HEK293T (cell line): ENCODE results near the gene MAPK1.
A peak's percentile ranks its signal among the peaks of the same experiment; 100 is the strongest.
"Not testable (repeated sequence)": the region's sequence is repeated elsewhere in the genome, so short reads cannot be mapped to it uniquely, and the experiment has no call there.

Experiments
- CTCF ChIA-PET: fragments of 350-600 bp; formaldehyde crosslinking; extraction: SDS; loops from one replicate; lab custom pipeline; 2021; ENCODE audit warnings: antibody characterized with exemption, inconsistent platforms; lab: Yijun Ruan, JAX
- POLR2A ChIA-PET: fragments of 350-600 bp; formaldehyde crosslinking; extraction: SDS; loops from one replicate; lab custom pipeline; 2020; ENCODE audit warnings: antibody characterized with exemption, inconsistent platforms; lab: Yijun Ruan, JAX
- DNase-seq: peaks from one replicate; pipeline ENCODE4 v3.0.0; 2012; ENCODE audit warnings: mixed read lengths; ENCODE audit errors: extremely low spot score
- ARNT ChIP-seq: fragments of 450-650 bp; IDR thresholded peaks from 2 replicates; pipeline ENCODE4 v1.6.1; 2017; ENCODE audit warnings: mild to moderate bottlenecking
- BHLHE40 ChIP-seq: fragments of 450-650 bp; IDR thresholded peaks from 2 replicates; pipeline ENCODE4 v1.6.1; 2016; ENCODE audit warnings: mild to moderate bottlenecking, moderate library complexity, borderline replicate concordance
- CTBP1 ChIP-seq: fragments of 450-650 bp; IDR thresholded peaks from 2 replicates; pipeline ENCODE4 v1.6.1; 2016; ENCODE audit warnings: borderline replicate concordance
- ELF4 ChIP-seq: fragments of 450-650 bp; IDR thresholded peaks from 2 replicates; pipeline ENCODE4 v1.6.1; 2017; ENCODE audit warnings: antibody characterized with exemption
- FOXA1 ChIP-seq: fragments of 450-650 bp; IDR thresholded peaks from 2 replicates; pipeline ENCODE4 v1.6.1; 2016; ENCODE audit warnings: mild to moderate bottlenecking
- FOXK2 ChIP-seq: fragments of 450-650 bp; IDR thresholded peaks from 2 replicates; pipeline ENCODE4 v1.6.1; 2016; ENCODE audit warnings: mild to moderate bottlenecking
- FOXM1 ChIP-seq: fragments of 450-650 bp; IDR thresholded peaks from 2 replicates; pipeline ENCODE4 v1.6.1; 2017; ENCODE audit warnings: mild to moderate bottlenecking, borderline replicate concordance
- HDGF ChIP-seq: fragments of 450-650 bp; IDR thresholded peaks from 2 replicates; pipeline ENCODE4 v1.6.1; 2017; ENCODE audit warnings: antibody characterized with exemption, borderline replicate concordance
- L3MBTL2 ChIP-seq: fragments of 450-650 bp; conservative IDR thresholded peaks from 2 replicates; pipeline ENCODE4 v1.6.1; 2016; ENCODE audit warnings: mild to moderate bottlenecking
- LEF1 ChIP-seq: fragments of 450-650 bp; IDR thresholded peaks from 2 replicates; pipeline ENCODE4 v1.6.1; 2017; ENCODE audit warnings: mild to moderate bottlenecking, borderline replicate concordance
- NFRKB ChIP-seq: fragments of 450-650 bp; IDR thresholded peaks from 2 replicates; pipeline ENCODE4 v1.6.1; 2016; ENCODE audit warnings: mild to moderate bottlenecking, moderate library complexity
- PKNOX1 ChIP-seq: fragments of 450-650 bp; IDR thresholded peaks from 2 replicates; pipeline ENCODE4 v1.6.1; 2016
- SP1 ChIP-seq: fragments of 450-650 bp; IDR thresholded peaks from 2 replicates; pipeline ENCODE4 v1.6.1; 2017
- SUZ12 ChIP-seq: fragments of 450-650 bp; IDR thresholded peaks from 2 replicates; pipeline ENCODE4 v1.6.1; 2016; ENCODE audit warnings: mild to moderate bottlenecking
- TARDBP ChIP-seq: fragments of 450-650 bp; IDR thresholded peaks from 2 replicates; pipeline ENCODE4 v1.6.1; 2016
- ZNF384 ChIP-seq: fragments of 450-650 bp; IDR thresholded peaks from 2 replicates; pipeline ENCODE4 v1.6.1; 2016

The MAPK1 gene

GRCh38 chr22:21867528-21868266, at the start of gene MAPK1:
TSS of gene MAPK1 (minus strand) at chr22:21867645. CDS start at chr22:21867440, 205 bp downstream.
- peak; percentile 98 for DNase-seq
- POLR2A ChIA-PET, result interaction anchor here (1.0 to 2.2 kb wide), 4 partner anchors 10 to 13 kb away, joined by 3 to 11 read pairs (median 4); no protein-coding TSS in a partner anchor
- CTCF ChIA-PET, result no interaction called here
- TF ChIP-seq ARNT (no peak), L3MBTL2 (peak; percentile 91), PKNOX1 (peak; percentile 87), SUZ12 (no peak), CTBP1 (no peak)

GRCh38 chr22:21916309-21916918, 49.0 kb upstream of the MAPK1 start:
- DNase-seq, result no peak
- ChIA-PET CTCF (interaction anchor here (1.1 kb wide), 1 partner anchor 36 kb away, joined by 3 read pairs; the partner anchor contains the start of gene PPM1F), POLR2A (interaction anchor here (0.9 kb wide), 1 partner anchor 11 kb away, joined by 3 read pairs; no protein-coding TSS in a partner anchor)

GRCh38 chr22:21915624-21916308, 48.3 kb upstream of the MAPK1 start:
- DNase-seq, result no peak
- POLR2A ChIA-PET, result no interaction called here
- CTCF ChIA-PET, result interaction anchor here (1.1 kb wide), 1 partner anchor 36 kb away, joined by 3 read pairs; the partner anchor contains the start of gene PPM1F
- TF ChIP-seq PKNOX1, result no peak
- no peak for TF ChIP-seq SP1
- no peak for TF ChIP-seq FOXA1
- TF ChIP-seq HDGF, result no peak
- TF ChIP-seq NFRKB, result no peak
- TF ChIP-seq ARNT, result no peak
- no peak for TF ChIP-seq SUZ12
- TF ChIP-seq FOXK2, result no peak
- TF ChIP-seq TARDBP, result no peak
- TF ChIP-seq L3MBTL2, result no peak
- no peak for TF ChIP-seq CTBP1
- TF ChIP-seq BHLHE40, result no peak
- no peak for TF ChIP-seq FOXM1
- TF ChIP-seq ZNF384, result no peak
- TF ChIP-seq LEF1, result no peak
- TF ChIP-seq ELF4, result no peak

More at GRCh38 chr22:21916309-21916918, 49.0 kb upstream of the MAPK1 start:
- no peak for TF ChIP-seq TARDBP
- TF ChIP-seq BHLHE40, result no peak
- no peak for TF ChIP-seq PKNOX1
- no peak for TF ChIP-seq L3MBTL2
- TF ChIP-seq ELF4, result no peak
- TF ChIP-seq FOXA1, result no peak
- TF ChIP-seq ZNF384, result no peak
- no peak for TF ChIP-seq NFRKB
- TF ChIP-seq ARNT, result no peak
- TF ChIP-seq LEF1, result no peak
- no peak for TF ChIP-seq CTBP1
- no peak for TF ChIP-seq FOXK2
- TF ChIP-seq FOXM1, result no peak
- TF ChIP-seq HDGF, result no peak
- no peak for TF ChIP-seq SP1
- no peak for TF ChIP-seq SUZ12

GRCh38 chr22:21914033-21914642, 46.7 kb upstream of the MAPK1 start:
- CTCF ChIA-PET, POLR2A ChIA-PET, DNase-seq: not testable (repeated sequence)

GRCh38 chr22:21910367-21910766, 42.9 kb upstream of the MAPK1 start:
- DNase-seq, CTCF ChIA-PET: not testable (repeated sequence)
- POLR2A ChIA-PET, result interaction anchor here (1.0 kb wide), 1 partner anchor 244 kb away, joined by 3 read pairs; the partner anchor contains the start of gene PPIL2

- no peak for DNase-seq
- ChIA-PET POLR2A (interaction anchor here (1.0 kb wide), 1 partner anchor 244 kb away, joined by 3 read pairs; the partner anchor contains the start of gene PPIL2), CTCF (no interaction called here)
- TF ChIP-seq NFRKB (no peak), ZNF384 (no peak), TARDBP (no peak), FOXA1 (no peak)
Measured at GRCh38 chr22:21909871-21910270, 42.4 kb upstream of the MAPK1 start.
